HuH-7.5 (cell line): ENCODE measurements around the gene CORT.
"Not testable (repeated sequence)": the region's sequence is repeated elsewhere in the genome, so short reads cannot be mapped to it uniquely, and the experiment has no call there.

Experiments
- DNase-seq: peaks from one replicate; pipeline ENCODE4 v3.0.0; 2011; ENCODE audit warnings: low spot score

Gene CORT

DNA sequence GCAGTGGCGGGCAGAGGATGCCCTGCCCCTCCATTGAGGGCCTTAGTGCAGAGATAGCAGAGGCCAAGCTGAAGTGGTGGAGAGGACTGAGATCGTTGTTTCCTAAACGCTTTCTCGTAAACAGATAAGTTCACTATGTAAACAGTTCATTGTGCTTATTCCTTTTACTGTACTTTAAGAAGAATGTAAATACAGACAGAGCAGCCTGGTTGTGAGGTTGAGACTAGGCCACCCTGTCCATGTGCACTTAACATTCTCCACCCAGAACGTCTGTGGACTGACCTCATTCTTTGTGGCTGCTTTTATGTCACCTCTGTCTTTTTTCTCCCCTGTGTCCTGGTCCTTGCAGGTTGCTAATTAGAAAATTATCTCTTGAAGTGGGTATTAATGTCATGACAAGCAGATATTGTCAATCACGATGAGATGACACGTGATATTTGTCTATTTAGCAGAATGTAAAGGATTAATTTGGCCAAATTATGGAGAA, 11.1 kb upstream of the CORT start:
- no peak for DNase-seq

DNA sequence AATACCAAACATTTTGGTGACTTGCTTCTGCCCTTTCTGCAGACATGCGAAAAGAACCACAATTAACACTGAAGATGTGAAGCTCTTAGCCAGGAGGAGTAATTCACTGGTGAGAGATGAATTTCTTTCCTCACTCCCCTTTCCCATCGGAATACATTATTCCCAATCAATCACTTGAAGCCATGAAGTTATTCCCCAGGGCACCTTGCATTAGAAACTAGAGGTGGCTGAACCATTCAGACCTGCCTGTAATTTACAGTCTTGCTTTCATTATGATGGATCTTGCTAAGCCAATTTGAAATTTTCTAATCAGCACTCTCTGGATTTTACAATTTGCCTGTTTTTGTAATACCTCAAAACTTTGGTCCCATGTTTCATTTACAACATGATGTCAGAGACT, 9.5 kb upstream of the CORT start:
- no peak for DNase-seq

DNA sequence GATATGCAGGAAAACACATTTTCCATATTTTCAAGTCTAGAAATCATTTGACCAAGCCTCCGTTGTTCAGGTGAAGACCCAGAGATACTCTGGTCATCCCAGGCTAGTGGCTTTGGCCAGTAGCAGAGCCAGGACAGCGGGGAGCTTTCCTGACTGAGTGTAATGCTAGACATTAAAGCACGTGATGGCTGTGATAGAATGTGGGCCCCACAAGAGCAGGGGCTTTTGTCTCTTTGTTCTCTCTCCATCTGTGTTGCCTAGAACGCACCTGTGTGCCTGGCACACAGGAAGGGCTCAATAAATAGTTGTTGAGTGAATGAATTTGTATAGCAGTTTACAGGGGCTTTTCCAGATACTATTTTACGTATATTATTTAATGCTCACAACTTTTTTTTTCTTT, 9.0 kb upstream of the CORT start:
- DNase-seq, result no peak

DNA sequence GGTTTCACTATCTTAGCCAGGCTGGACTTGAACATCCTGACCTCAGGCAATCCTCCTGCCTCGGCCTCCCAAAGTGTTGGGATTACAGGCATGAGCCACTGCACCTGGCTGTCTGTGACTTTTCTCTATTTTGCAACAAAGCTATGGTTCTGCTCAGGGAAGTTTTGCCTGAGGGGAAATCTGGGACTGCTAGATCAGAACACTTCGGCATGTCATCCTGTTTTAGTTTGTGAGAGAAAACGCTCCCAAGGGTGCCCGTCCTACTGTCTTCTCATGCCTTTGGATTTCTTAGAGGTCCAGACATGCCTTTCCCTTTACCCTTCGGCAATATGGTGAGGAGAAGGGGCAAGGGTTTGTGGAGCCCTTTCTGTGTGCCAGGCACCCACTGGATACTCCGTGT, 5.6 kb upstream of the CORT start:
- no peak for DNase-seq

DNA sequence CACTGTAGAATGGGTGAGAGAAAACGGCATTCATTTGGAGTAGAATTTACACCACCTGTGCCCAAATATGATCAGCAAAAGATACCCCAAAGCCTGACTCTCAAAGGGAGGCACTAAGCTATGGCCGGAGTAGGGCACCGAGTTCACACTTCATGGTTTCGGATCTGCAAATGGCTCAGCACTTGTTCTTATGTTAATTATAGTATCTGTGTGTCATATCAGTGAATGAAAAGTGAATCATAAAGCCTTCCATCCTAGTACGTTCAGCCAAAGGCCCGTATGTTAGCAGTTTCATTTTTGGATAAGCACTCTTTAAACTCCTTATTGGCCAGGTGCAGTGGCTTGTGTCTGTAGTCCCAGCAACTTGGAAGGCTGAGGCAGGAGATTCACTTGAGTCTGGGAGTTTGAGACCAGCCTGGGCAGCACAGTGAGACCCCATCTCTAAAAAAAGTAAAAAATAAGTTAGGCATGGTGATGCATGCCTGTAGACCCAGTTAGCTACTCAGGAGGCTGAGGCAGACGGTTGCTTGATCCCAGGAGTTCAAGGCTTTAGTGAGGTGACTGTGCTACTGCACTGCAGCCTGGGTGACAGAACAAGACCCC, 4.9 kb upstream of the CORT start:
- DNase-seq, result no peak

DNA sequence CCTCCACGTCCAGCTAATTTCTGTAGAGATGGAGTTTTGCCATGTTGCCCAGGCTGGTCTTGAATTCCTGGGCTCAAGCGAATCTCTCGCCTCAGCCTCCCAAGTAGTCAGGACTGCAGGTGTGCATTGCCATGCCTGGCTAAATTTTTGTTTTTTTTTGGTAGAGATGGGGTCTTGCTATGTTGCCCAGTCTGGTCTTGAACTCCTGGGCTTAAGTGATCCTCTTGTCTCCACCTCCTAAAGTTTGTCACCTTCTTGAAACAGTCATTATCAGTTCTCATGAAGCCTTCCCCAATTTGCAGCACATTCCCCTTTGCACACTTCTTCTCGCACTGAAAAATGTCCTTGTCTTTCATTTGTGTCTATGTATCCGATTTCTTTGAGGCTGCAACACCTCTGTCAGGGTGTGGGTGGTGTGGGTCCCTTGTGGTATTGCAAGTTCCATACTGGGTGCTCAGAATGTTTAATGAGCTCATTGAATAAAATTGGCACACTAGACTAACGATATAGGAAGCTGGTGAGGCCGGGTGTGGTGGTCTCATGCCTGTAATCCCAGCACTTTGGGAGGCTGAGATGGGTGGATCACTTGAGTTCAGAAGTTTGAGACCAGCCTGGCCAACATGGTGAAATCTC, 2.9 kb upstream of the CORT start:
- no peak for DNase-seq

DNA sequence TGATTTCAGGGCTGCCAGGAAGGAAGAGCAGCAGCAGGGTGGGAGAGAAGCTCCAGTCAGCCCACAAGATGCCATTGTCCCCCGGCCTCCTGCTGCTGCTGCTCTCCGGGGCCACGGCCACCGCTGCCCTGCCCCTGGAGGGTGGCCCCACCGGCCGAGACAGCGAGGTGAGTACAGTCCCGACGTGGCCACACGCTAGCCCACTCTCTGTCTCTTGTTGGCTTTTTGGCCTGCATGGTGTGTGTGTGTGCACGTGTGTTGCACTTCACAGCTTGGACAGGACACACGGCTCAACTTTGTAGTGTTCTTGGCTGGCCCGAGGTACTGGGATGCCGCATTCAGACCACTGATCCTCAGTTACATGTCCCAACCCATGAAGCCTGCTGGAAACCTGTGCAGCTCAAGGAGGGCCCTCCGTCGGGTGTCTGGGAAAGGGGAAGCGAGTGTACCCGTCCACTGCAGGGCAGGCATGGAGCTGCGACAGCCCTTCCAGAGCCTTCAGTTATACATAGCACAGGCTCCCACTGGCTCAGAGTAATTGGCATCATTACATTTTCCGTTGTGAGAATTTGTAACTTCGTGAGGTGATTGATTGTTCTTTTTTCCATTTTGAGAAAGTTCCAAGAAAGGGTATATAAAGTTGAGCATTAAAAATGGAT, 454 bp downstream of the CORT start:
- DNase-seq, result no peak

DNA sequence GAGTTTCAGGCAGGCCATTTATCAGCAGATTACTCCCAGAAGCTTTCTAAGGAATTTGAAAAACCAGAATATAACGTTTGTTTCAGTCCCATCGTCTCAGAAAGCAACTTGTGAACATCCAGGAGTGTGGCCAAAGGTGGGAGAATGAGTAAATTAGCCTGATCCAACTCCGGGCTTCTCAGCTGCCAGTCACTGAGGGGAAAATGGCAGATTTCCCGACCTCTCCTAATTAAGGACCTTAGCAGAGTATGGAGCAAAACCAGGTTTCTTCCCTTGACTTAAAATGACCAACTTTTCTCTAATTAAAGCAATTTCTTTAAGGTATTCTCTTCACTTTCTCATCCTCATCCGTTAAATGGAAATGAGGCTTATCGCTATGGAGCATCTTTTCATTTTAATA, 1.0 kb downstream of the CORT start:
- DNase-seq, result no peak

DNA sequence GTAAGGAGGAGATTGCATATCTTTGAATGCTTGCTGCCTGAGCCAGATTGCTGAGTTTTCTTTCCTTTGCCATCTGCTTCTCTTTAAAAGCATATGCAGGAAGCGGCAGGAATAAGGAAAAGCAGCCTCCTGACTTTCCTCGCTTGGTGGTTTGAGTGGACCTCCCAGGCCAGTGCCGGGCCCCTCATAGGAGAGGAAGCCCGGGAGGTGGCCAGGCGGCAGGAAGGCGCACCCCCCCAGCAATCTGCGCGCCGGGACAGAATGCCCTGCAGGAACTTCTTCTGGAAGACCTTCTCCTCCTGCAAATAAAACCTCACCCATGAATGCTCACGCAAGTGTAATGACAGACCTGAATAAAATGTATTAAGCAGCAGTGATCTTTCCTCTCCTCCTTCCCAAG, 1.5 kb downstream of the CORT start:
- no peak for DNase-seq

DNA sequence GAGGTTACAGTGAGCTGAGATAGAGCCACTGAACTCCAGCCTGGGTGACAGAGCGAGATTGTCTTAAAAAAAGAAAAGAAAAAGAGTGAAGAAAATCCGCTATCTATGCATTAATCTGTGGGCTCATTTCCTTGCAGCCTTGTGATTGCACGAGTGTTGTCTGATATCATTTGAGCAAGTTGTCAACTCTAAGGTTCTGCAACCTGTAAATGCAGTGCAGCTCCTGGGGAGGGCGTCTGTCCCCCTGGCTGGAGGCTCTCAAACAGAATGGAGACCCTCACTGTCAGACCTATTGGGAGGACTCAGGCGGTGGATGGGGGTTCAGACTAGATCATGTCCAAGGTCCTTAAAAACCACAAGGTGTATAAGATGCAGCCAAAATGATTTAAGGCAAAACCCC, 6.2 kb downstream of the CORT start:
- no peak for DNase-seq

DNA sequence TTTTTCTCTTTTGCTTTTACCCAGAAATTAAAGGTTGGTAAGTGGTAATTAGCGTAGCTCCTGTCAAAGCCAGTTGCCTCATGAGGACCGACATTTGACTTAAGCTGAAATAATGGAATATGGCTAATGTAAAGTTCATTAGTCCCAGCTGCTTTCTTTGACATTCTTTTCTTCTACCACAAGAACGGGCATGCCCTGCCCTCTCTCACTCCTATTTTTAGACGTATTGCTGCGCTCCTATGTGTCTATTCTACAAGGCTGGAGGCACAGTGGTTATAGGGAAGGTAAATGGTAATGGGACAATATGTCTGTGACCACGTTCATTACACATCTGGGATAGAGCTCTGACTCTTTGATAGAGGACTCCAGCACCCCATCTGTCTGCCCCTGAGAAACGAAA, 6.8 kb downstream of the CORT start:
- DNase-seq, result no peak

DNA sequence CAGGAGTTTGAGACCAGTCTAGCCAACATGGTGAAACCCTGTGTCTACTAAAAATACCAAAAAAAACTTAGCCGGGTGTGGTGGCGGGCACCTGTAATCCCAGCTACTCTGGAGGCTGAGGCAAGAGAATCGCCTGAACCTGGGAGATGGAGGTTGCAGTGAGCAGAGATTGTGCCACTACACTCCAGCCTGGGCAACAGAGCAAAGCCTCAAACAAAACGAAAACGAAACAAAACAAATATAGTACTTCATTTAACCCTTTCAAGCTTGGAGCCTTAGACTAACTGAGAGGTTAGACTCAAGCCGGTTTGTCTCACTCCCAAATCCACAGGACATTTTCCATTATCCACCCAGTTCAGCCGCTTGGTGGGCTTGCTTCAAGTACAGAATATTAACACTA, 7.6 kb downstream of the CORT start:
- DNase-seq, result not testable (repeated sequence)

DNA sequence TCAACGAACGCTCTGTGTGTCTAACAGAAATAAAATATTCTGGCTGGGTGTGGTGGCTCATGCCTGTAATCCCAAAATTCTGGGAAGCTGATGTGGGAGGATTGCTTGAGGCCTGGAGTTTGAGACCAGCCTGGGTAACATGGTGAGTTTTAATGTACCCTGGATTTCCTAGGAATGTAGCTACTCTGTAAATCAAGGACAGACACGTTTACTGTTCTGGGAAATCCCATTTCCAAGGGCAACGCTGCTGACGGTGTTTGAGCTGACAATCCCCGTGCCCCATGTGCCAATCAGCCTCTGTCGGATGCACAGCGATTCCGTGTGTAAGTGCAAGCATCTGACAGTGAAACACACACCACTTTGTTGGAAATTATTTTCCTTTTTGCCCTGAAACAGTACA, 8.0 kb downstream of the CORT start:
- no peak for DNase-seq

DNA sequence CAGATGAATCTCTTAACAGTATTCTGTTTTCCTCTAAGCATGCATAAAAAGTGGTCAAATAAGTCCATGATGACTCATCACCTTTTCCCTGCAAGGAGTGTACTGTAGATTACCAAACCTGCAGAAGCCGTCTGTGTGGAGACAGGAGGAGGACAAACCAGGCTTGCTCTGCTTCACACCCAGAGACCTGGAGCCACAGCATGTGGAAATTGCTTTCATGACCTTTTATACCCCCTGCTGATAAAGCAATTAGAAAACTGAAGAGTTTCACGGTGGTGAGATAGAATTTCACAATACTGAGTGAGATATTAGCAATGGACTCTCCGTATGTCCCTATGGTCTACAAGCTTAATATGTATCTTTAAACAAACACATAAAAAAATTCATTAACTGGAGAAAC, 9.4 kb downstream of the CORT start:
- DNase-seq, result no peak

DNA sequence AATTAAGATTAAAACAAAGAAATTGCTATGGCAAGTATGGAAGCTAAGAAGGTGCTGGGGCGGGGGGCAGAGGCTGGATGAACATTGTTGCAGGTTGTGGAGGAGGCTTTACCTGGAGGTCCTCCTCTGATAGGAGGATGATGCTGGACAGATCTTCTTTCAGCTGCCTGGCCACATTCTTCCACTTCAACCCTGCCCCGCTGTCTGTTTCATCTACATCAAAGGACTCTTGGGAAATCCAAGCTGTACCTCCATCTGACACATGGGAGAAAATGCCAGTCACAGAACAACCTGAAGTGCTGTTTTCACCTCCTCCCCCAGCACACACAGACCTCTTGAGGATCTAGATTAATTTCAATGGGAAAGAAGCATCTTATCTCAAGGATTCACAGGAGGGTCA, 17.2 kb downstream of the CORT start:
- no peak for DNase-seq

DNA sequence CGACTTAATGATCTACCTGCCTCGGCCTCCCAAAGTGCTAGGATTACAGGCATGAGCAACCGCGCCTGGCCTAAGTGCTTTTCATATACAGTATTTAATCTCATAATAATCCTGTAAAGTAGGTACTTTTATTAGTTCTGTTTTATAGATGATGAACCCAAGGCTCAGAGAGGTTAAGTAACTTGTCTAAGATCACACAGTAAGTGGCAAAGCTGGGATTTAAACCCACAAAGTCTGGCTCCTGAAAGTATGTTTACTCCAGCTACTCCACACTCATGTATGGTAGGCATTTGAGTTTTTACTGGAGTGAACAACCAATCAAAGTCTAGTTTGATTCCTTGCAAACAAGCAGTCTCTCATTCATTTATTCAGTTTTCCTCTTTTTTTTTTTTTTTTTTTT, 20.2 kb downstream of the CORT start:
- DNase-seq, result no peak

DNA sequence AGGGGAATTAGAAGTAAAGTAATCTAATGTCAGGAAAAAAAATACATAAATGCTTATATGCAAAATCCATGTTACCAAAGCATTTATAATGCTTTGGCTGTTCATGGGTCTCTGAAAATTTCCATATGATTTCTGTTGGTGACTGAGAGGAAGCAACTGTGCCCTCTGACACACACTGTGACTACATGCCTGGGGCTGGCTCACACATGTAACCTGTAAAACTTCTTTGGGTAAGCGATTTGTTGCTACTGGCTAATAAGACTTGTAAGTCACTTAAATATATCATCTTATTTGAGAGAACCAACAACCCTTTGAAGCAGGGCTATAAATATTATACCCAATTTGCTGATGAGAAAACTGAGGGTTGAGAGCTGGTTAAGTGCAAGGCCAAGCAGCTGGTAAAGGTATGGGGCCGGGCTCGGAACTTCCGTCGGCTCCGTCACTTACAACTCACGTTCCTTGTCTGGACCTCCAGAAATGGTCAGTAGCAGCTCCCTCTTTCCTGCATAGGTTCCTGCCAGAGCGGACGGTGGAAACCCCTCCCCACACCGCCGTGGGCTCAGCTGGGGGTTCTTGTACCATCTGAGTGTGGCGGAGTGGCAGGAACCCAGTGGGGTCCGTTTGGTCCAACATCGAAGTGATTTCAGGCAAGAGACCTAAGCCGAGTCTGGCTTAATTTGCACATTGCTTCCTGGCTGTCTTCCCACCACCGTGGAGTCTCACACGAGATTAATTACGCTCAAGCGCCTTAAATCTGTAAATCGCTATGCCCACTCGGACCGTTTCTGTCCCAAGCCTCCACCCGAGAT, 21.8 kb downstream of the CORT start:
- no peak for DNase-seq

DNA sequence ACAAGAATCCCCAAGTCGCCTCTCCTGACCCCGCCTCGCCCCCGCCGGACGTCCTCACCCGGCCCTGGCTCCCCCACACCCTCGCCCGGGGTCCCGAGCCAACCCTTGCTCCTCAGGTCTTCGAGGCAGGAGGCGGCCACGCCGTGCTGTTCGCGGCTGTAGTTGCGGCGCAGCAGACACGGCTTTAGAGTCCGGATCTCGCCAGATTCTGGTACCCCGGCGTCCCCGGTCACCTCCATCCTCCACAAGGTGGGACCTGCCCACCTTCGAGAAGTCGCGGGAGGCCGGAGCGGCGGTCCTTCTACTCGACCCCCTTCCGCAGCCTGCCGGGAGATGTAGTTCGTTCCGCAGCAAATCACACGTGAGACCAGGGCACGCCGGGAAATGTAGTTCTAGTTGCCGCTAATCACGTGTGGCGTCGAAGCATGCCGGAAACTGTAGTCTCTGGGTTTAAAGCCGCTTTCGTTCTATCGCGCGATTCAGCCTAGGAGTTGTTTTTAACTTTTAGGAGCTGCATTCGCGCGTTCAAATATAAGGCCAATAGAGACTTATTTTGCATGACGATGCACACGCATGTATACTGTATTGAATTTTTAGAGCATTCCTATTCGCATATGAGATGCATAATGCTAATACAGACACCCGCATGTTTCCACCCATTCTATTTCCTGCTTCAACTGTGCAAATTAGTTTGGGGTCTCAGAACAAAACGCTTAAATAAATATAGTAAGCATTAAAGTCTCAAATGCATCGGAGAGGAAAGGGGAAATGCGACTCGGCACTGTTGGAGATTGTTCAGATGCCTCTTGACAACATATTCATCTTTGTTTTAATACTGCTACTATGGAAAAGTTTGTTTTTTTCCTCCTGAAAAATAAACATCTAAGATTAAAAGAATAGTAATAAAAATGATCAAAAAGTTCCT, 22.7 kb downstream of the CORT start, which contains the start of gene DFFA:
Gene DFFA, minus strand, starts transcription at position 310 of the 925 bp plus-strand sequence. Its CDS starts 71 bp downstream, at position 239.
- peak; percentile 79 for DNase-seq

DNA sequence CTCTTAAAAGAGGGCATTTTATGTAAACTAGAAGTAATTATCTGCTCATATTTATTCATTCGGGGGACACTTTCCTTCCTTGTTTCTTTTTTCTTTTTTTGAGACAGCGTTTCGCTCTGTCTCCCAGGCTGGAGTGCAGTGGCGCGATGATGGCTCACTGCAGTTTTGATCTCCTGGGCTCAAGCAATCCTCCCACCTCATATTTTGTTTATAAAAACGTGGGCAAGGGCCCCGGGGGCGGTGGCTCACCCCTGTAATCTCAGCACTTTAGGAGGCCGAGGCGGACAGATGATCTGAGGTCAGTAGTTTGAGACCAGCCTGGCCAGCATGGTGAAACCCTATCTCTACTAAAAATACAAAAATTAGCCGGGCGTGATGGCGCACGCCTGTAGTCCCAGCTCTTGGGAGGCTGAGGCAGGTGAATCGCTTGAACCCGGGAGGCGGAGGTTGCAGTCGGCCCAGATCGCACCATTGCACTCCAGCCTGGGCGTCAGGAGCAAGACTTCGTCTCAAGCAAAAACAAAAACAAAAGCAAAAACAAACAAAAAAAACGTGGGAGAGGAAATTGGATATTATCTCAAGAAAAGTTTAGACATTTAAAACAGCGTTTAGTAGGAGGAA, 23.4 kb downstream of the CORT start:
- DNase-seq, result no peak

DNA sequence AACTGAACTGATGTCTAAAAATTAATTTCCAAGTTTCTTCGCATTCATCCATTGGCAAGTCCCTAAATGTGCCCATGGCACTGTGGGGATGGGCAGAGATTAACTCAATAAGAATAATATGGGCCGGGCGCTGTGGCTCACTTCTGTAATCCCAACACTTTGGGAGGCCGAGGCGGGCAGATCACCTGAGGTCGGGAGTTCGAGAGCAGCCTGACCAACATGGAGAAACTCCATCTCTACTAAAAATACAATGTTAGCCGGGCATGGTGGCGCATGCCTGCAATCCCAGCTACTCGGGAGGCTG, 24.4 kb downstream of the CORT start:
- DNase-seq, result not testable (repeated sequence)
